HepG2 (cell line): ENCODE results near the gene SPHK2. TPM values are rescaled to one million over a fixed set of nuclear protein-coding genes. Genes with fewer than 3 reads are reported as not detected.

Experiments used
- CREB1 ChIP-seq, 2 experiments: fragments of 450-650 bp in 1 of 2; IDR thresholded peaks; 2 replicates each; pipeline ENCODE4 v1.6.1; 2016 to 2017; ENCODE audit warnings: control low read depth in 1 of 2, mild to moderate bottlenecking in 1 of 2, missing compliant biosample characterization in 1 of 2, missing genetic modification characterization in 1 of 2
- DZIP1 ChIP-seq: sonication (generic); formaldehyde crosslinking; IDR thresholded peaks from 2 replicates; pipeline ENCODE4 v1.5.0; 2020; ENCODE audit warnings: mild to moderate bottlenecking, missing genetic modification reagents
- GABPB1 ChIP-seq: IDR thresholded peaks from 2 replicates; pipeline ENCODE4 v1.6.1; 2016; ENCODE audit warnings: mild to moderate bottlenecking, missing genetic modification reagents, moderate library complexity, missing compliant biosample characterization
- MLLT10 ChIP-seq: sonication (generic); formaldehyde crosslinking; IDR thresholded peaks from 2 replicates; pipeline ENCODE4 v1.4.0; 2020; ENCODE audit warnings: missing genetic modification reagents
- RERE ChIP-seq: IDR thresholded peaks from 2 replicates; pipeline ENCODE4 v1.6.1; 2016; ENCODE audit warnings: low read depth, missing genetic modification reagents, missing compliant biosample characterization
- ZBTB21 ChIP-seq: sonication (generic); formaldehyde crosslinking; IDR thresholded peaks from 2 replicates; pipeline ENCODE4 v1.4.0; 2020; ENCODE audit warnings: missing genetic modification reagents
- ZFP82 ChIP-seq: sonication (generic); formaldehyde crosslinking; IDR thresholded peaks from 2 replicates; pipeline ENCODE4 v1.5.1; 2020; ENCODE audit warnings: mild to moderate bottlenecking, missing genetic modification reagents, borderline replicate concordance
- ZNF264 ChIP-seq: sonication (generic); formaldehyde crosslinking; IDR thresholded peaks from 2 replicates; pipeline ENCODE4 v1.4.0; 2020; ENCODE audit warnings: missing genetic modification reagents
- ZNF335 ChIP-seq: sonication (generic); formaldehyde crosslinking; IDR thresholded peaks from 2 replicates; pipeline ENCODE4 v1.4.0; 2020; ENCODE audit warnings: missing genetic modification reagents
- ZNF441 ChIP-seq: sonication (generic); formaldehyde crosslinking; IDR thresholded peaks from 2 replicates; pipeline ENCODE4 v1.7.0; 2021; ENCODE audit warnings: missing genetic modification reagents, borderline replicate concordance
- ZNF451 ChIP-seq: sonication (generic); formaldehyde crosslinking; IDR thresholded peaks from 2 replicates; pipeline ENCODE4 v1.5.0; 2020; ENCODE audit warnings: mild to moderate bottlenecking, missing genetic modification reagents
- ZNF496 ChIP-seq: sonication (generic); formaldehyde crosslinking; IDR thresholded peaks from 2 replicates; pipeline ENCODE4 v1.8.1; 2023; ENCODE audit warnings: mild to moderate bottlenecking, moderate library complexity, missing genetic modification reagents; ENCODE audit not compliant: insufficient replicate concordance
- polyA plus RNA-seq, 8 experiments: library from polyadenylated mRNA; depleted of rRNA in 3 of 8; stranded (reverse) in 7 of 8; unstranded in 1 of 8; fragments of >200 nt; fragmentation: Illumina TruSeq in 4 of 8; extraction: Trizol in 4 of 8; gene quantifications; 2 replicates each; pipeline versions ENCODE4 v1.2.1 to v1.2.3, GENCODE V29; 2011 to 2016; ENCODE audit warnings: low read depth in 4 of 8, missing spikeins in 1 of 8, mixed read lengths in 1 of 8; ENCODE audit not compliant: insufficient read depth in 1 of 8
- total RNA-seq, 5 experiments: library from RNA; depleted of rRNA; stranded (reverse); fragments of >200 nt; fragmentation: Illumina TruSeq; extraction: Trizol; gene quantifications; 2 replicates each; pipeline ENCODE4 v1.2.3, GENCODE V29; 2016; ENCODE audit warnings: low read depth in 1 of 5
- TF ChIP-seq, protein P1 (sequence below): sonication (generic); formaldehyde crosslinking; IDR thresholded peaks from 2 replicates; pipeline ENCODE4 v1.4.0; 2020; ENCODE audit warnings: missing genetic modification reagents, borderline replicate concordance
- TF ChIP-seq, protein P2 (sequence below): sonication (generic); formaldehyde crosslinking; IDR thresholded peaks from 2 replicates; pipeline ENCODE4 v1.4.0; 2020; ENCODE audit warnings: missing genetic modification reagents
- TF ChIP-seq, protein P3 (sequence below): sonication (generic); formaldehyde crosslinking; conservative IDR thresholded peaks from 2 replicates; pipeline ENCODE4 v1.8.1; 2023; ENCODE audit warnings: missing genetic modification reagents

Gene SPHK2
- total and polyA plus RNA-seq, 2 of the 13 experiments (the other 11 are each of a cell fraction or from before 2014, with no cell fraction given) = 2.9 to 14.4 TPM

DNA sequence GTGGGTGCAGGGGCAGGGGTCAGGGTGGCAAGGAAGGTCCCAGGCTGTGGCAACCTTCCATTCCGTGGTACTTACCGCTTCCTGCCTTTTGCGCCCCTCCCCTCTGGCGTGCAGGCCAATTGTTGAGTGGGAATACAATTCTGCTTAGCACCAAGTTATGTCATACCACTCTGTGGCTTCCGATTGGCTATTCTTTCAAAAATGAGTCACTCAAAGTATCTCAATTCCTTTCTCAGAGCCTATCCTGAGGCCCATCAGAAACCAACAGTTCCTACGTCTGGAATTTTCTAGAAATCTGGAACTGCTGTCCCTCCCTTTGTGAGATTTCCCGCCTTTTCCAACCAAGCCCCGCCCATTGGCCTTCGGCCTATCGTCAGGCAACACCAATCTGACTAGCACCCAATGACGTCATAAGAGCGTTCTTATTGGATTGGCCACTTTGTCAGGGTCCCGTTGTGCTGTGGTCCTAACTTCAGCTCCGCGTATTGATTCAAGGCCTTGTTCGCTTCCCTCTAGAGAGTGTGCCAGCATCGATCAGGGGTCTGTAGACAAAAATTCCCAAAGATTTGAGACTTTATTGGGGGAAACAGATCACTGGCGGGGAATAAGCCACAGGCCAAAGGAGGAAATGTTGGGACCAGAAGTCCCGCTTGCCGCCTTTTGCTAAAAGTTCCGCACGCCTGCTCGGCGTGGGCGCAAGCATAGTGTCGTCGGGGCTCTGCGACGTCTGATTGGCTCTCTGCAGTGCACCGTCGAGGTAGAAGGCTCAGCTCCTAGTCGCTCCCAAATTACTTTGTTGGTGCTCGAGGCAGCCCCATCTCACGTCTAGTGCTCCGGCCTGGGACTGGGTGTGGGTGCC, 41.8 kb downstream of the SPHK2 start (continued):
- TF ChIP-seq ZNF335 (CRISPR knock-in tag) (no peak), ZBTB21 (CRISPR knock-in tag) (peak; percentile 51; the same call in 1 of the 2 replicates), ZNF441 (CRISPR knock-in tag) (no peak), ZNF496 (no peak), ZFP82 (no peak), MLLT10 (CRISPR knock-in tag) (no peak), CREB1 (IDR thresholded peaks at IDR 0.05) (peak; percentile 97), CREB1 (CRISPR knock-in tag; IDR thresholded peaks at IDR 0.05) (peak; percentile 97), DZIP1 (CRISPR knock-in tag) (no peak), GABPB1 (CRISPR knock-in tag) (no peak), ZNF264 (no peak), ZNF451 (CRISPR knock-in tag) (no peak), RERE (CRISPR knock-in tag) (no peak)
- TF ChIP-seq, protein P1, sequence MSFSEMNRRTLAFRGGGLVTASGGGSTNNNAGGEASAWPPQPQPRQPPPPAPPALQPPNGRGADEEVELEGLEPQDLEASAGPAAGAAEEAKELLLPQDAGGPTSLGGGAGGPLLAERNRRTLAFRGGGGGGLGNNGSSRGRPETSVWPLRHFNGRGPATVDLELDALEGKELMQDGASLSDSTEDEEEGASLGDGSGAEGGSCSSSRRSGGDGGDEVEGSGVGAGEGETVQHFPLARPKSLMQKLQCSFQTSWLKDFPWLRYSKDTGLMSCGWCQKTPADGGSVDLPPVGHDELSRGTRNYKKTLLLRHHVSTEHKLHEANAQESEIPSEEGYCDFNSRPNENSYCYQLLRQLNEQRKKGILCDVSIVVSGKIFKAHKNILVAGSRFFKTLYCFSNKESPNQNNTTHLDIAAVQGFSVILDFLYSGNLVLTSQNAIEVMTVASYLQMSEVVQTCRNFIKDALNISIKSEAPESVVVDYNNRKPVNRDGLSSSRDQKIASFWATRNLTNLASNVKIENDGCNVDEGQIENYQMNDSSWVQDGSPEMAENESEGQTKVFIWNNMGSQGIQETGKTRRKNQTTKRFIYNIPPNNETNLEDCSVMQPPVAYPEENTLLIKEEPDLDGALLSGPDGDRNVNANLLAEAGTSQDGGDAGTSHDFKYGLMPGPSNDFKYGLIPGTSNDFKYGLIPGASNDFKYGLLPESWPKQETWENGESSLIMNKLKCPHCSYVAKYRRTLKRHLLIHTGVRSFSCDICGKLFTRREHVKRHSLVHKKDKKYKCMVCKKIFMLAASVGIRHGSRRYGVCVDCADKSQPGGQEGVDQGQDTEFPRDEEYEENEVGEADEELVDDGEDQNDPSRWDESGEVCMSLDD = no peak
- TF ChIP-seq, protein P2, sequence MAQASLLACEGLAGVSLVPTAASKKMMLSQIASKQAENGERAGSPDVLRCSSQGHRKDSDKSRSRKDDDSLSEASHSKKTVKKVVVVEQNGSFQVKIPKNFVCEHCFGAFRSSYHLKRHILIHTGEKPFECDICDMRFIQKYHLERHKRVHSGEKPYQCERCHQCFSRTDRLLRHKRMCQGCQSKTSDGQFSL (CRISPR knock-in tag) = no peak
- TF ChIP-seq, protein P3, sequence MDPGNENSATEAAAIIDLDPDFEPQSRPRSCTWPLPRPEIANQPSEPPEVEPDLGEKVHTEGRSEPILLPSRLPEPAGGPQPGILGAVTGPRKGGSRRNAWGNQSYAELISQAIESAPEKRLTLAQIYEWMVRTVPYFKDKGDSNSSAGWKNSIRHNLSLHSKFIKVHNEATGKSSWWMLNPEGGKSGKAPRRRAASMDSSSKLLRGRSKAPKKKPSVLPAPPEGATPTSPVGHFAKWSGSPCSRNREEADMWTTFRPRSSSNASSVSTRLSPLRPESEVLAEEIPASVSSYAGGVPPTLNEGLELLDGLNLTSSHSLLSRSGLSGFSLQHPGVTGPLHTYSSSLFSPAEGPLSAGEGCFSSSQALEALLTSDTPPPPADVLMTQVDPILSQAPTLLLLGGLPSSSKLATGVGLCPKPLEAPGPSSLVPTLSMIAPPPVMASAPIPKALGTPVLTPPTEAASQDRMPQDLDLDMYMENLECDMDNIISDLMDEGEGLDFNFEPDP (CRISPR knock-in tag) = no peak
